Glomerular visceral epithelial cell (primary cell): Measurements from ENCODE around the gene YIPF1.

ENCODE experiments used
- DNase-seq: peaks from one replicate; pipeline ENCODE4 v3.0.0-alpha.2; 2016; ENCODE audit errors: extremely low spot score

Gene YIPF1

GRCh38 chr1:53889304-53890298, at the start of gene YIPF1:
TSS of gene YIPF1 (minus strand) at chr1:53889797. CDS start at chr1:53888937, 860 bp downstream.
- peak; percentile 90 for DNase-seq

- no peak for DNase-seq
Measured at GRCh38 chr1:53938136-53938830, 48.7 kb upstream of the YIPF1 start.

GRCh38 chr1:53936430-53936829, 46.8 kb upstream of the YIPF1 start:
- no peak for DNase-seq

- DNase-seq, result no peak
Measured at GRCh38 chr1:53934170-53934765, 44.7 kb upstream of the YIPF1 start.

- no peak for DNase-seq
Measured at GRCh38 chr1:53931523-53931922, 41.9 kb upstream of the YIPF1 start.

- DNase-seq, result no peak
Measured at GRCh38 chr1:53930932-53931331, 41.3 kb upstream of the YIPF1 start.

- DNase-seq, result no peak
Measured at GRCh38 chr1:53929246-53929960, 39.8 kb upstream of the YIPF1 start.

- DNase-seq, result no peak
Measured at GRCh38 chr1:53927376-53927881, 37.8 kb upstream of the YIPF1 start.

GRCh38 chr1:53919675-53920066, 30.1 kb upstream of the YIPF1 start:
- DNase-seq, result peak; percentile 31

GRCh38 chr1:53918343-53918742, 28.7 kb upstream of the YIPF1 start:
- no peak for DNase-seq

GRCh38 chr1:53913352-53914033, 23.9 kb upstream of the YIPF1 start:
- DNase-seq, result no peak

- no peak for DNase-seq
Measured at GRCh38 chr1:53911442-53911841, 21.8 kb upstream of the YIPF1 start.

- DNase-seq, result no peak
Measured at GRCh38 chr1:53909946-53910345, 20.3 kb upstream of the YIPF1 start.

GRCh38 chr1:53906121-53906520, 16.5 kb upstream of the YIPF1 start:
- DNase-seq, result no peak

- DNase-seq, result no peak
Measured at GRCh38 chr1:53905509-53905908, 15.9 kb upstream of the YIPF1 start.

- DNase-seq, result no peak
Measured at GRCh38 chr1:53902235-53903138, 12.9 kb upstream of the YIPF1 start.

GRCh38 chr1:53899708-53900107, 10.1 kb upstream of the YIPF1 start:
- no peak for DNase-seq

GRCh38 chr1:53899206-53899628, 9.6 kb upstream of the YIPF1 start:
- DNase-seq, result peak; percentile 95

- DNase-seq, result peak; percentile 67
Measured at GRCh38 chr1:53896635-53897229, 7.1 kb upstream of the YIPF1 start.
